Uterus (tissue), 2 donors: ENCODE results near the gene BEND7.

Experiments used
- POLR2A ChIP-seq, 2 donors: fragments of 450-650 bp; IDR thresholded peaks; one replicate each; pipeline ENCODE4 v1.6.1; 2016; ENCODE audit warnings: antibody characterized with exemption in 2 of 2, mild to moderate bottlenecking in 1 of 2, moderate library complexity in 1 of 2
- TF ChIP-seq, protein P1 (sequence below), 4 experiments: fragments of 200-600 bp in 2 of 4; fragments of 450-650 bp in 2 of 4; sonication (generic) in 2 of 4; IDR thresholded peaks; one replicate each; pipeline ENCODE4 v1.5.1; 2016 to 2019; ENCODE audit warnings: antibody characterized with exemption in 4 of 4, mild to moderate bottlenecking in 2 of 4, moderate library complexity in 1 of 4

DNA sequence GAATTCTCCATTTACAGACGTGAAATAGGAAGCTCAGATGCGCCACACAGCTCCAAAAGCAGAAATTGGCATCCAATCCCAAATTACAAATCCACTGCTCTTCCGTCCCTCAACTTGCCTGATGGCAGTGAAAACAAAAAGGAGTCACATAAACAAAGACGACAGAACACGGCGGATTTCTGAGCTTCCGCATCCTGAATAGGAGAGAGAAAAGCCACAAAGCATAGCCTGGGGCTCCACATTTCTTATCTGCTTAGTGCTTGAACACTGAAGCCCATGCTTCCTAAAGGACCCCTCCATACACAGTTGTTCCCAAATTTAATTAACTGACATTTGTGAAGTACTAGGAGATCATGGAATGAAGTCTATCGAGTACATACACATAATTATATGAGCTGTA is 32.6 kb downstream of the BEND7 start:
- TF ChIP-seq, protein P1, sequence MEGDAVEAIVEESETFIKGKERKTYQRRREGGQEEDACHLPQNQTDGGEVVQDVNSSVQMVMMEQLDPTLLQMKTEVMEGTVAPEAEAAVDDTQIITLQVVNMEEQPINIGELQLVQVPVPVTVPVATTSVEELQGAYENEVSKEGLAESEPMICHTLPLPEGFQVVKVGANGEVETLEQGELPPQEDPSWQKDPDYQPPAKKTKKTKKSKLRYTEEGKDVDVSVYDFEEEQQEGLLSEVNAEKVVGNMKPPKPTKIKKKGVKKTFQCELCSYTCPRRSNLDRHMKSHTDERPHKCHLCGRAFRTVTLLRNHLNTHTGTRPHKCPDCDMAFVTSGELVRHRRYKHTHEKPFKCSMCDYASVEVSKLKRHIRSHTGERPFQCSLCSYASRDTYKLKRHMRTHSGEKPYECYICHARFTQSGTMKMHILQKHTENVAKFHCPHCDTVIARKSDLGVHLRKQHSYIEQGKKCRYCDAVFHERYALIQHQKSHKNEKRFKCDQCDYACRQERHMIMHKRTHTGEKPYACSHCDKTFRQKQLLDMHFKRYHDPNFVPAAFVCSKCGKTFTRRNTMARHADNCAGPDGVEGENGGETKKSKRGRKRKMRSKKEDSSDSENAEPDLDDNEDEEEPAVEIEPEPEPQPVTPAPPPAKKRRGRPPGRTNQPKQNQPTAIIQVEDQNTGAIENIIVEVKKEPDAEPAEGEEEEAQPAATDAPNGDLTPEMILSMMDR (IDR thresholded peaks at IDR 0.05), result no peak
- TF ChIP-seq POLR2A (IDR thresholded peaks at IDR 0.05), result no peak
